SIG-M5 treated with dmso at 0.1 percent for 504 hours (cell line): ENCODE results near the gene PACSIN1.

Source experiments
- DNase-seq: peaks from one replicate; lab custom pipeline; 2025; ENCODE audit not compliant: unreplicated experiment; lab: John Stamatoyannopoulos, UW

Gene PACSIN1

GRCh38 chr6:34465531-34466241 lies at the start of gene PACSIN1:
TSS of gene PACSIN1 (plus strand) at chr6:34466076. CDS start at chr6:34526306, 60,230 bp downstream.
- DNase-seq = peak; percentile 44

GRCh38 chr6:34416877-34417371 lies 49.0 kb upstream of the PACSIN1 start:
- no peak for DNase-seq

GRCh38 chr6:34418367-34418766 lies 47.5 kb upstream of the PACSIN1 start:
- DNase-seq = no peak

- no peak for DNase-seq
Measured at GRCh38 chr6:34423254-34423653, 42.6 kb upstream of the PACSIN1 start.

- no peak for DNase-seq
Measured at GRCh38 chr6:34424200-34425131, 41.4 kb upstream of the PACSIN1 start.

- no peak for DNase-seq
Measured at GRCh38 chr6:34425132-34425497, 40.8 kb upstream of the PACSIN1 start.

GRCh38 chr6:34425498-34426410 lies 40.1 kb upstream of the PACSIN1 start, which contains the start of gene RPS10:
TSS of gene RPS10 (minus strand) at chr6:34426069. CDS start at chr6:34425221, 848 bp downstream.
- DNase-seq = peak; percentile 91

- DNase-seq = no peak
Measured at GRCh38 chr6:34435916-34436315, 30.0 kb upstream of the PACSIN1 start.

- no peak for DNase-seq
Measured at GRCh38 chr6:34436803-34437643, 28.9 kb upstream of the PACSIN1 start.

- DNase-seq = no peak
Measured at GRCh38 chr6:34437644-34437970, 28.3 kb upstream of the PACSIN1 start.

GRCh38 chr6:34438705-34439104 lies 27.2 kb upstream of the PACSIN1 start:
- no peak for DNase-seq

GRCh38 chr6:34439442-34439841 lies 26.4 kb upstream of the PACSIN1 start:
- no peak for DNase-seq

- DNase-seq = no peak
Measured at GRCh38 chr6:34441526-34441925, 24.4 kb upstream of the PACSIN1 start.

GRCh38 chr6:34445313-34445860 lies 20.5 kb upstream of the PACSIN1 start:
- DNase-seq = no peak

GRCh38 chr6:34447386-34447785 lies 18.5 kb upstream of the PACSIN1 start:
- DNase-seq = no peak

- DNase-seq = no peak
Measured at GRCh38 chr6:34447910-34448309, 18.0 kb upstream of the PACSIN1 start.

GRCh38 chr6:34451192-34451591 lies 14.7 kb upstream of the PACSIN1 start:
- DNase-seq = no peak

GRCh38 chr6:34455831-34456230 lies 10.0 kb upstream of the PACSIN1 start:
- no peak for DNase-seq

GRCh38 chr6:34457382-34457741 lies 8.5 kb upstream of the PACSIN1 start:
- no peak for DNase-seq
